OCI-LY7 (cell line): ENCODE results near the gene CD109. TPM values are rescaled to one million over a fixed set of nuclear protein-coding genes. Genes with fewer than 3 reads are reported as not detected.

Experiments used
- BruUV-seq: library from RNA; stranded (reverse); fragments of 400-500 nt; replicated peaks from 2 replicates; lab custom pipeline; 2021; lab: Mats Ljungman, UMichigan
- CTCF ChIA-PET: fragments of 300-600 bp; sonication (Branson Sonifier 250); formaldehyde crosslinking; loops from one replicate; lab custom pipeline; 2022; ENCODE audit warnings: antibody characterized with exemption; ENCODE audit not compliant: unreplicated experiment; lab: Charles Lee
- POLR2A ChIA-PET: fragments of 300-600 bp; sonication (Branson Sonifier 250); formaldehyde crosslinking; loops from one replicate; lab custom pipeline; 2022; ENCODE audit warnings: antibody characterized with exemption; lab: Charles Lee
- DNase-seq: peaks from one replicate; pipeline ENCODE4 v3.0.0-alpha.2; 2015; ENCODE audit warnings: low spot score
- H2AFZ ChIP-seq: fragments of 200-600 bp; sonication (generic), shearing (Covaris generic); 2 replicates; pipeline ENCODE4 v1.6.1; 2014; ENCODE audit warnings: mild to moderate bottlenecking, antibody characterized with exemption, low read length, moderate library complexity
- H3K27ac ChIP-seq: fragments of 200-600 bp; sonication (generic); 2 replicates; pipeline ENCODE4 v1.5.1; 2014; ENCODE audit warnings: mixed run types, low read depth, mild to moderate bottlenecking, moderate library complexity, low read length, inconsistent platforms; ENCODE audit not compliant: poor library complexity, severe bottlenecking
- H3K36me3 ChIP-seq: fragments of 200-600 bp; sonication (generic); 2 replicates; pipeline ENCODE4 v1.6.1; 2014; ENCODE audit warnings: mild to moderate bottlenecking, antibody characterized with exemption, low read length, moderate library complexity, mixed read lengths; ENCODE audit not compliant: insufficient read depth
- H3K4me1 ChIP-seq: fragments of 200-600 bp; sonication (generic); 2 replicates; pipeline ENCODE4 v1.5.1; 2014; ENCODE audit warnings: mild to moderate bottlenecking, low read length; ENCODE audit not compliant: insufficient read depth, poor library complexity, severe bottlenecking
- H3K4me2 ChIP-seq: fragments of 200-600 bp; sonication (generic); 2 replicates; pipeline ENCODE4 v1.6.1; 2014; ENCODE audit warnings: mild to moderate bottlenecking, low read length
- H3K4me3 ChIP-seq: fragments of 200-600 bp; sonication (generic); 2 replicates; pipeline ENCODE4 v1.5.1; 2014; ENCODE audit warnings: mild to moderate bottlenecking, low read depth, low read length; ENCODE audit not compliant: poor library complexity, severe bottlenecking
- H3K79me2 ChIP-seq: fragments of 200-600 bp; sonication (generic); 2 replicates; pipeline ENCODE4 v1.6.1; 2016; ENCODE audit warnings: low read depth, mild to moderate bottlenecking, low read length, moderate library complexity, mixed read lengths; ENCODE audit not compliant: insufficient read depth
- H3K9me2 ChIP-seq: fragments of 200-600 bp; sonication (generic); 2 replicates; pipeline ENCODE4 v1.6.1; 2016; ENCODE audit warnings: mild to moderate bottlenecking, low read length, mixed read lengths; ENCODE audit not compliant: insufficient read depth
- H3K9me3 ChIP-seq: fragments of 200-600 bp; sonication (generic); 2 replicates; pipeline ENCODE4 v1.6.1; 2014; ENCODE audit warnings: mild to moderate bottlenecking, mixed run types, low read length, mixed read lengths
- H4K20me1 ChIP-seq: fragments of 200-600 bp; sonication (generic); 2 replicates; pipeline ENCODE4 v1.6.1; 2014; ENCODE audit warnings: mild to moderate bottlenecking, antibody characterized with exemption, low read length, moderate library complexity, mixed read lengths; ENCODE audit not compliant: insufficient read depth
- EZH2phosphoT487 ChIP-seq: fragments of 200-600 bp; sonication (generic); IDR thresholded peaks from 2 replicates; pipeline ENCODE4 v1.6.1; 2018; ENCODE audit warnings: low read depth, borderline replicate concordance, mild to moderate bottlenecking, mixed run types, antibody characterized with exemption, low read length, moderate library complexity, mixed read lengths
- intact Hi-C: fragments of 100-400 bp; cut with micrococcal nuclease; formaldehyde crosslinking; loops from one replicate; pipeline ENCODE4 v1.10.0; 2022; ENCODE audit not compliant: unreplicated experiment
- total RNA-seq, 2 experiments: library from RNA; depleted of rRNA in 1 of 2; stranded (reverse); fragments of >200 nt in 1 of 2; shearing (Covaris generic) in 1 of 2; gene quantifications; 2 replicates each; pipeline ENCODE4 v1.2.3, GENCODE V29; 2014 to 2022
- TF ChIP-seq, protein P1 (sequence below): fragments of 200-600 bp; sonication (generic); conservative IDR thresholded peaks from 2 replicates; pipeline ENCODE4 v1.5.1; 2014; ENCODE audit warnings: mild to moderate bottlenecking, antibody characterized with exemption, low read length, moderate library complexity, mixed read lengths

The CD109 gene
- total RNA-seq, 2 experiments from 2014 or later = 0.08 TPM; not detected in 1

DNA sequence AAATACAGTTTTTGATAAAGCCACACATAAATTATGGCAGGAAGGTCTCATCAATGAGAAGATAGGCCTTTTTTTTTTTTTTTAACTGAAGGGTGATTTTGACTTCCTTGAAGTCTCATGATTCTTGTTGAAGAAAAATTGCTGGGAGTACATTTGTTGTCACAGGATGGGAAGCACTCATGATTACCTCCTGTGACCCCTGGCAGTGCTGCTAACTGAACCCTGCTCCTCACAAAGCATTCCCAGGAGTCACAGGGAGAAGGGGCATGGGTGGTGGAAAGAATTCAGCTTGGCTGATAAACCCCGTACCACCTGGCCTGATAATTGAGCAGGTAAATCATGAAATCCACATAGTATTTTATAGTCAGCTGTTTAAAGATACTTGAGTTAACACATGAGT lies 86.9 kb downstream of the CD109 start:
- Histone ChIP-seq H3K4me1 (no peaks in the 10 kb centered on the region), H3K4me2 (no peak overlapping the region), H3K79me2 (no peaks in the 10 kb centered on the region), H3K9me3 (no peaks in the 10 kb centered on the region), H3K27ac (no peak overlapping the region), H4K20me1 (no peaks in the 10 kb centered on the region), H2AFZ (no peak overlapping the region), H3K4me3 (no peak overlapping the region), H3K36me3 (no peaks in the 10 kb centered on the region), H3K9me2 (no peaks in the 10 kb centered on the region)
- DNase-seq = no peak
- POLR2A ChIA-PET = interaction anchor here (0.7 kb wide), 1 partner anchor 17 kb away, joined by 6 read pairs; no protein-coding TSS in a partner anchor
- intact Hi-C loops = no loop called here
- TF ChIP-seq EZH2phosphoT487 = no peak
- TF ChIP-seq, protein P1, sequence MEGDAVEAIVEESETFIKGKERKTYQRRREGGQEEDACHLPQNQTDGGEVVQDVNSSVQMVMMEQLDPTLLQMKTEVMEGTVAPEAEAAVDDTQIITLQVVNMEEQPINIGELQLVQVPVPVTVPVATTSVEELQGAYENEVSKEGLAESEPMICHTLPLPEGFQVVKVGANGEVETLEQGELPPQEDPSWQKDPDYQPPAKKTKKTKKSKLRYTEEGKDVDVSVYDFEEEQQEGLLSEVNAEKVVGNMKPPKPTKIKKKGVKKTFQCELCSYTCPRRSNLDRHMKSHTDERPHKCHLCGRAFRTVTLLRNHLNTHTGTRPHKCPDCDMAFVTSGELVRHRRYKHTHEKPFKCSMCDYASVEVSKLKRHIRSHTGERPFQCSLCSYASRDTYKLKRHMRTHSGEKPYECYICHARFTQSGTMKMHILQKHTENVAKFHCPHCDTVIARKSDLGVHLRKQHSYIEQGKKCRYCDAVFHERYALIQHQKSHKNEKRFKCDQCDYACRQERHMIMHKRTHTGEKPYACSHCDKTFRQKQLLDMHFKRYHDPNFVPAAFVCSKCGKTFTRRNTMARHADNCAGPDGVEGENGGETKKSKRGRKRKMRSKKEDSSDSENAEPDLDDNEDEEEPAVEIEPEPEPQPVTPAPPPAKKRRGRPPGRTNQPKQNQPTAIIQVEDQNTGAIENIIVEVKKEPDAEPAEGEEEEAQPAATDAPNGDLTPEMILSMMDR = no peak
- no TSS peak for BruUV-seq
- CTCF ChIA-PET = no interaction called here

DNA sequence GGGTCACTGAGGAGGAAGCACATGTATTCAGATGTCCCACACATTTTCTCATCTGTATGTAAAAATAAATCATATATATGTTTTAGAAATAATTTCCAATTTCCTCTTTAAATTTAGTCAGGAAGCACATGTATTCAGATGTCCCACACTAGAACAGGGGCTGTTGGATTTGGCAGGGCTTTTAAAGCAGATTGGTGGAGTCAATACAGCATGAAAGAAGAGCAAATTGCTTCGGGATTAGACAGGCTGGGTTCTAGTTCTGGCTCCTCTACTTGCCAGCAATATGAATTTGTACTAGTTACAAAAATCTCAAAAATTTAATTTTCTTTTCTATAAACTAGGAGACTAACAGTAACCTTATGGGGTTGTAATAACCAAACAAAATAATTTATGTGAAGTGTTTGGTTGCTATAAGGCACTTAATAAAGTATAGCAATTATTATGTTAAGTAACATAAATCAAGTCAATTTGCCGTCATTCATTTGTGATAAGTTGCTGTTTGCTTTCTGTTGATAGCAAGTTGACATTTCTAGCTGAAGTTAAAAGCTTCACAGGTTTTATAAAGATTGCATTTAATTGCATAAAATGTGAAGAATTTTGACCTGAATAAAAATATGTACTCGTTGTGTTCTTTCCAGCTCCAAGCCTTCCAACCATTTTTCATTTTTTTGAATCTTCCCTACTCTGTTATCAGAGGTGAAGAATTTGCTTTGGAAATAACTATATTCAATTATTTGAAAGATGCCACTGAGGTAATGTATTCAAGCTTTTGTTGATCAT lies 88.9 kb downstream of the CD109 start:
- Histone ChIP-seq H3K9me2 (no peaks in the 10 kb centered on the region), H4K20me1 (no peaks in the 10 kb centered on the region), H3K4me2 (no peak overlapping the region), H3K27ac (no peak overlapping the region), H3K4me3 (no peak overlapping the region), H3K9me3 (no peaks in the 10 kb centered on the region), H3K4me1 (no peaks in the 10 kb centered on the region), H3K36me3 (no peaks in the 10 kb centered on the region), H3K79me2 (no peaks in the 10 kb centered on the region), H2AFZ (no peak overlapping the region)
- intact Hi-C loops = no loop called here
- TF ChIP-seq, protein P1 = no peak
- no peak for TF ChIP-seq EZH2phosphoT487
- POLR2A ChIA-PET = interaction anchor here (0.6 kb wide), 1 partner anchor 88 kb away, joined by 3 read pairs; no protein-coding TSS in a partner anchor
- BruUV-seq = no TSS peak
- no peak for DNase-seq
- CTCF ChIA-PET = no interaction called here

DNA sequence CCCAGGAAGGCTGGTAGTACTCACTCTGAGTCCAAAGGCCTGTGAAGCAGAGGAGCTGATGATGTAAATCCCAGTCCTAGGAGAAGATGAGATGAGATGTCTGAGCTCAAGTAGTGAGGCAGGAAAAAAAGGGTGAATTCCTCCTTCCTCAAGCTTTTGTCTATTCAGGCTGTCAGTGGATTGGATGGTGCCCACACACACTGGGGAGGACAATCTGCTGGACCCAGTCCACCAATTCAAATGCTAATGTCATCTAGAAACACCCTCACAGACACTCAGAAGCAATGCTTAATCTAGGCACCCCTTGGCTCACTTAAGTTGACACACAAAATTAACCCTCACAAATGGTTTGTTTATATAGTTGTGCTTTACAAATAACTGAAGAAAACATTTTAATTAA lies 94.6 kb downstream of the CD109 start:
- Histone ChIP-seq H3K4me1 (no peaks in the 10 kb centered on the region), H3K4me3 (no peak overlapping the region), H3K79me2 (no peaks in the 10 kb centered on the region), H4K20me1 (no peaks in the 10 kb centered on the region), H3K27ac (no peak overlapping the region), H3K36me3 (no peaks in the 10 kb centered on the region), H2AFZ (no peak overlapping the region), H3K9me3 (no peaks in the 10 kb centered on the region), H3K9me2 (no peaks in the 10 kb centered on the region), H3K4me2 (no peak overlapping the region)
- TF ChIP-seq, protein P1 = no peak
- no peak for TF ChIP-seq EZH2phosphoT487
- intact Hi-C loops = no loop called here
- ChIA-PET CTCF (no interaction called here), POLR2A (no interaction called here)
- no peak for DNase-seq
- no TSS peak for BruUV-seq
